Measurements from ENCODE around the gene ABCD1. TPM values are rescaled to one million over a fixed set of nuclear protein-coding genes. Genes with fewer than 3 reads are reported as not detected.
"Not testable (repeated sequence)": the region's sequence is repeated elsewhere in the genome, so short reads cannot be mapped to it uniquely, and the experiment has no call there.

The ABCD1 gene
- total and polyA plus RNA-seq, 9 of the 15 experiments (the other 6 are each of a cell fraction or from before 2014, with no cell fraction given): 0.07 to 6.9 (median 2.2) TPM

DNA sequence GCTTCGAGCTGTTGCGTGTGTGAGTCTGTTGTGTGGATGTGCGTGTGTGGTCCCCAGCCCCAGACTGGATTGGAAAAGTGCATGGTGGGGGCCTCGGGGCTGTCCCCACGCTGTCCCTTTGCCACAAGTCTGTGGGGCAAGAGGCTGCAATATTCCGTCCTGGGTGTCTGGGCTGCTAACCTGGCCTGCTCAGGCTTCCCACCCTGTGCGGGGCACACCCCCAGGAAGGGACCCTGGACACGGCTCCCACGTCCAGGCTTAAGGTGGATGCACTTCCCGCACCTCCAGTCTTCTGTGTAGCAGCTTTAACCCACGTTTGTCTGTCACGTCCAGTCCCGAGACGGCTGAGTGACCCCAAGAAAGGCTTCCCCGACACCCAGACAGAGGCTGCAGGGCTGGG is 28.6 kb upstream of the ABCD1 start (continued):
- TF ChIP-seq CEBPZ (IDR thresholded peaks at IDR 0.05; ENCODE audit: borderline replicate concordance, low read depth, low read length): no peak
- peak; percentile 54; the same call in 1 of the 2 replicates for TF ChIP-seq RBFOX2 (IDR thresholded peaks at IDR 0.05; ENCODE audit: low read depth, low read length)
- TF ChIP-seq POLR2G (IDR thresholded peaks at IDR 0.05; ENCODE audit: low read depth, low read length): peak; percentile 67
- TF ChIP-seq NR1H2 (CRISPR knock-in tag; IDR thresholded peaks at IDR 0.05): no peak
- no peak for TF ChIP-seq ZC3H8 (IDR thresholded peaks at IDR 0.05)

DNA sequence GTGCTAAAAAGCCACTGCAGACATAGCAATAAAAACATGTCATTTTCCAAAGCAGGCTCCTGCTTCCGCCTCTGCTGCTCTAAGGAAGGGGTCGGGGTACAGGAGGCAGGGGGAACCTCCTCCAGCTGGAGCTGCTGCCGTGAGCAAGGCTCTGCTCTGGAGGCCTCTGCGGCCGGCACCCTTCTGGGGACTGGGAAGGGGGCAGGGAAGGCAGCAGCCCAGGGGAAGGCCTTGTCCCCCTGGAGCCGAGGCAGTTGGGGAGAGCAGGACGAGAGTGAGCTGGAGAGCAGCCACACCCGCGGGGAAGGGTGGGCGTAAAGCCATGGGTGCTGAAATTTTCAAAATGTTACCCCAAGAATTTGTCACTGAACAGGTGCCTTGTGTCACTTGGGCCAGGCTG is 28.1 kb upstream of the ABCD1 start:
- H3K4me2 ChIP-seq (ENCODE audit: insufficient read depth, low read length); DNase-seq (ENCODE audit: extremely low read depth in 1 of 4, low spot score in 3 of 4); in situ Hi-C loops (cut with MboI); BruUV-seq (replicated peaks); H2AFZ ChIP-seq (ENCODE audit: low read depth, low read length); H3K9me3 ChIP-seq (replicated peaks; ENCODE audit: control insufficient read depth, insufficient read depth, low read depth, low read length); H3K27me3 ChIP-seq (ENCODE audit: control insufficient read depth in 2 of 2, insufficient read depth in 2 of 2, low read length in 2 of 2); POLR2A ChIA-PET; H3K79me2 ChIP-seq (ENCODE audit: control insufficient read depth, insufficient read depth, low read length); H3K9me1 ChIP-seq (ENCODE audit: control insufficient read depth, insufficient read depth, low read length); FAIRE-seq; intact Hi-C loops (cut with micrococcal nuclease); H3K27ac ChIP-seq (ENCODE audit: extremely low read depth, low read depth, low read length); CTCF ChIA-PET (ENCODE audit: low intra/inter-chr PET ratio); H4K20me1 ChIP-seq (replicated peaks; ENCODE audit: control insufficient read depth, insufficient read depth, low read length); H3K4me3 ChIP-seq: not testable (repeated sequence)
- H3K36me3 ChIP-seq (ENCODE audit: control insufficient read depth, insufficient read depth, low read length): peaks cover 63% of the 10 kb centered on the region; the same call in 1 of the 3 replicates
- peak overlapping the region in 1 of 2 experiments; percentile 52; a peak in 1 of 4 replicates for H3K9ac ChIP-seq (ENCODE audit: insufficient read depth in 1 of 2, low read depth in 2 of 2, low read length in 2 of 2)
- ATAC-seq: peak; percentile 4
- TF ChIP-seq POLR2G (IDR thresholded peaks at IDR 0.05; ENCODE audit: low read depth, low read length) (peak; percentile 41), POLR2AphosphoS5 (IDR thresholded peaks at IDR 0.05; ENCODE audit: control insufficient read depth, insufficient read depth, low read depth, low read length) (0 out of 2 replicates have a peak, but pooled peaks have one; percentile 1)
- 79% methylated on average over 9 of the region's 10 CpGs for WGBS (ENCODE audit: insufficient coverage, low coverage, missing lambda C conversion rate)
- peaks cover 0 to 41% of the 10 kb centered on the region in 2 experiments; a peak in 3 of 5 replicates for H3K4me1 ChIP-seq (replicated peaks in 1 of 2; ENCODE audit: control insufficient read depth in 2 of 2, insufficient read depth in 2 of 2, low read length in 2 of 2)
